ENCODE results near the gene COBL.

Gene COBL

GRCh38 chr7:51226063-51226755 is 90.4 kb downstream of the COBL start:
- H3K4me3 ChIP-seq (replicated peaks; ENCODE audit: low read depth, low read length): no peak overlapping the region
- TF ChIP-seq CTCF (IDR thresholded peaks at IDR 0.05; ENCODE audit: low read length, missing control alignments): no peak
- no peak for DNase-seq (ENCODE audit: low read depth)

GRCh38 chr7:51224811-51225595 is 91.6 kb downstream of the COBL start:
- no peak for TF ChIP-seq CTCF (IDR thresholded peaks at IDR 0.05; ENCODE audit: low read length, missing control alignments)
- no peak overlapping the region for H3K4me3 ChIP-seq (replicated peaks; ENCODE audit: low read depth, low read length)
- DNase-seq (ENCODE audit: low read depth): no peak

GRCh38 chr7:51223505-51223904 is 93.1 kb downstream of the COBL start:
- no peak for DNase-seq (ENCODE audit: low read depth)
- H3K4me3 ChIP-seq (replicated peaks; ENCODE audit: low read depth, low read length): no peak overlapping the region
- no peak for TF ChIP-seq CTCF (IDR thresholded peaks at IDR 0.05; ENCODE audit: low read length, missing control alignments)

- DNase-seq (ENCODE audit: low read depth): no peak
- no peak overlapping the region for H3K4me3 ChIP-seq (replicated peaks; ENCODE audit: low read depth, low read length)
- TF ChIP-seq CTCF (IDR thresholded peaks at IDR 0.05; ENCODE audit: low read length, missing control alignments): no peak
Observed at GRCh38 chr7:51222916-51223315, 93.7 kb downstream of the COBL start.

- no peak for TF ChIP-seq CTCF (IDR thresholded peaks at IDR 0.05; ENCODE audit: low read length, missing control alignments)
- DNase-seq (ENCODE audit: low read depth): no peak
Observed at GRCh38 chr7:51220226-51220625, 96.4 kb downstream of the COBL start.

GRCh38 chr7:51219261-51219988 is 97.2 kb downstream of the COBL start:
- DNase-seq (ENCODE audit: low read depth): no peak
- H3K4me3 ChIP-seq (replicated peaks; ENCODE audit: low read depth, low read length): no peak overlapping the region
- TF ChIP-seq CTCF (IDR thresholded peaks at IDR 0.05; ENCODE audit: low read length, missing control alignments): no peak

More at GRCh38 chr7:51220226-51220625, 96.4 kb downstream of the COBL start:
- no peak overlapping the region for H3K4me3 ChIP-seq (replicated peaks; ENCODE audit: low read depth, low read length)

Data from fibroblast of pulmonary artery (primary cell).